NCI-H526 (cell line): ENCODE measurements around the gene GPR173.
A peak's percentile ranks its signal among the peaks of the same experiment; 100 is the strongest.

Experiments used
- DNase-seq, 2 experiments: peaks; one replicate each; lab custom pipeline; 2025; lab: John Stamatoyannopoulos, UW

The GPR173 gene

GRCh38 chrX:53071064-53071463 is 22.5 kb downstream of the GPR173 start:
- no peak for DNase-seq

- DNase-seq: peak; percentile 77 to 87
Observed at GRCh38 chrX:53071604-53072417, 23.2 kb downstream of the GPR173 start.

- DNase-seq: peak in 1 of 2 experiments; percentile 21
Observed at GRCh38 chrX:53072418-53073114, 24.0 kb downstream of the GPR173 start.

- DNase-seq: peak; percentile 51 to 64
Observed at GRCh38 chrX:53073115-53073586, 24.6 kb downstream of the GPR173 start.

GRCh38 chrX:53075011-53075410 is 26.4 kb downstream of the GPR173 start:
- DNase-seq: no peak

- DNase-seq: no peak
Observed at GRCh38 chrX:53076671-53077070, 28.1 kb downstream of the GPR173 start.

GRCh38 chrX:53077207-53078197 is 28.9 kb downstream of the GPR173 start:
- no peak for DNase-seq

- no peak for DNase-seq
Observed at GRCh38 chrX:53078943-53079342, 30.4 kb downstream of the GPR173 start.

GRCh38 chrX:53080628-53081580 is 32.3 kb downstream of the GPR173 start:
- no peak for DNase-seq

GRCh38 chrX:53081925-53082772 is 33.6 kb downstream of the GPR173 start, which contains the start of gene TSPYL2:
Gene TSPYL2 (plus strand): TSS chrX:53082367. CDS start chrX:53082499, 132 bp downstream.
- DNase-seq: peak; percentile 94 to 96

- peak in 1 of 2 experiments; percentile 12 for DNase-seq
Observed at GRCh38 chrX:53082773-53083616, 34.4 kb downstream of the GPR173 start.

- DNase-seq: no peak
Observed at GRCh38 chrX:53084043-53084570, 35.5 kb downstream of the GPR173 start.

- no peak for DNase-seq
Observed at GRCh38 chrX:53084863-53085262, 36.3 kb downstream of the GPR173 start.

- no peak for DNase-seq
Observed at GRCh38 chrX:53085661-53086229, 37.2 kb downstream of the GPR173 start.

- DNase-seq: no peak
Observed at GRCh38 chrX:53086464-53086863, 37.9 kb downstream of the GPR173 start.

GRCh38 chrX:53087388-53087831 is 38.8 kb downstream of the GPR173 start:
- DNase-seq: no peak

- peak; percentile 67 to 89 for DNase-seq
Observed at GRCh38 chrX:53088136-53088974, 39.8 kb downstream of the GPR173 start.
